Erythroblast (primary cell): ENCODE data around the gene NFE2L3.

Experiments used
- GATA1 ChIP-seq: IDR thresholded peaks from 2 replicates; pipeline ENCODE4 v1.6.1; 2011; ENCODE audit warnings: low read depth, mild to moderate bottlenecking, control low read depth, low read length, moderate library complexity
- POLR2A ChIP-seq: IDR thresholded peaks from 2 replicates; pipeline ENCODE4 v1.6.1; 2011; ENCODE audit warnings: mild to moderate bottlenecking, low read length

DNA sequence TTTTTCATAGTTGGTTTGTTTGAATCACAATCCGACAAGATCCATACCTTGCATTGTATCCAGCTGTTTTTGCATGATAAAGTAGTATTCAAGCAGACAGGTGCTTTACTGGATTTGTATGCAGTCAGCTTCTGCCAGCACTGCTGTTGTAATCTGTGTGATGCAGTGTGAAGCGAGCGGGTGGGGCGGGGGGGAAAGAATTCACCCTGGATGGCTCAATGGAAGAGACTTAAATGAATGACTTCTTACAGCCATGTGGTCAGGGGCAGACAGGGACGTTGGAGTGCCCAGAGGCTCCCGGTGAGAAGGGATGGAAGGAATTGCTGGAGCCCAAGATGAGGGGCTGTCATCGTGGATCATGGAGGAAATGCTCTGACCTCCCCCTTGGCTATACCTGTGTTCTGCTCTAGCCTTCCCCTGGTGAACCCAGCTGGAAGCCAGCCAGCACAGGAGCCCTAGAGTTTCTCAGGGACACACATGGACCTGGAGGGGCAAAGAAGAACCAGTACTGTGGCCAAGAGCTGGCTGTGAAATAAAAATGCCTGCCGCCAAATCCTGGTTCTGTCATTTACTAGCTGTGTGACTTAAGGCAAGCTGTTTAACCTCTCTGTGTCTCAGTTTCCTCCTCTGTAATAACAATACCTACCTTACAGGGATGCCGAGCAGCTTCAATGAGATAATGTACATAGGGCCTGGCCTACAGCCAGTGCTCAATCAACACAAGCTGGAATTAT is 14.1 kb downstream of the NFE2L3 start:
- TF ChIP-seq POLR2A: no peak
- TF ChIP-seq GATA1: no peak
